HepG2 (cell line): ENCODE data around the gene RCBTB1. TPM values are rescaled to one million over a fixed set of nuclear protein-coding genes. Genes with fewer than 3 reads are reported as not detected.

Experiments used
- ATAC-seq: fragments of 200-7000 bp; cut with Tn5 transposase; 3 replicates; pipeline ENCODE4 v1.9.1; 2020; ENCODE audit warnings: mild to moderate bottlenecking, moderate library complexity
- BruUV-seq: library from RNA; stranded (reverse); fragments of 400-500 nt; replicated peaks from 2 replicates; lab custom pipeline; 2021; lab: Mats Ljungman, UMichigan
- CTCF ChIA-PET: fragments of 300-600 bp; formaldehyde crosslinking; extraction: SDS; loops from one replicate; lab custom pipeline; 2021; ENCODE audit warnings: low total read pairs, inconsistent platforms, low intra/inter-chr PET ratio; lab: Yijun Ruan, JAX
- POLR2A ChIA-PET: fragments of 350-600 bp; sonication (Branson Sonifier 250); formaldehyde crosslinking; loops from one replicate; lab custom pipeline; 2020; ENCODE audit warnings: antibody characterized with exemption, inconsistent platforms; lab: Yijun Ruan, JAX
- DNase-seq: peaks from one replicate; pipeline ENCODE4 v3.0.0-alpha.2; 2015; ENCODE audit warnings: low spot score
- FAIRE-seq: peaks from 3 replicates; lab custom pipeline; 2011; peaks lifted over from hg19 to GRCh38; lab: Jason Lieb, UNC
- H2AFZ ChIP-seq: one replicate; pipeline ENCODE4 v1.6.1; 2011; ENCODE audit warnings: low read length, inconsistent platforms
- H3K27ac ChIP-seq: fragments of 300-600 bp; 3 replicates; pipeline ENCODE4 v1.8.0; 2011; ENCODE audit warnings: mixed run types, mild to moderate bottlenecking, mixed read lengths, low read length, inconsistent platforms; ENCODE audit not compliant: insufficient read depth; ENCODE audit errors: extremely low read length
- H3K27me3 ChIP-seq, 2 experiments: fragments of 200-600 bp in 1 of 2; 2 replicates in 1 of 2; 3 replicates in 1 of 2; pipeline versions ENCODE4 v1.6.0 to v1.8.0; 2011; ENCODE audit warnings: low read length in 2 of 2, mild to moderate bottlenecking in 2 of 2, moderate library complexity in 2 of 2, inconsistent platforms in 1 of 2; ENCODE audit not compliant: insufficient read depth in 2 of 2, control insufficient read depth in 1 of 2
- H3K36me3 ChIP-seq, 2 experiments: fragments of 200-600 bp in 1 of 2; replicated peaks in 1 of 2; 2 replicates in 1 of 2; 3 replicates in 1 of 2; pipeline versions ENCODE4 v1.5.1 to v1.8.0; 2011; ENCODE audit warnings: low read length in 2 of 2, inconsistent platforms in 1 of 2; ENCODE audit not compliant: insufficient read depth in 2 of 2, control insufficient read depth in 1 of 2
- H3K4me1 ChIP-seq: 2 replicates; pipeline ENCODE4 v1.5.1; 2012; ENCODE audit warnings: low read length, inconsistent platforms; ENCODE audit not compliant: insufficient read depth
- H3K4me2 ChIP-seq: 2 replicates; pipeline ENCODE4 v1.6.0; 2011; ENCODE audit warnings: low read depth, low read length, inconsistent platforms
- H3K4me3 ChIP-seq, 3 experiments: fragments of 200-600 bp in 1 of 3; sonication (generic), shearing (Covaris generic) in 1 of 3; replicated peaks in 1 of 3; 2 replicates each; pipeline ENCODE4 v1.5.1; 2011 to 2016; ENCODE audit warnings: low read length in 3 of 3, inconsistent platforms in 2 of 3, low read depth in 2 of 3, mild to moderate bottlenecking in 2 of 3, control low read depth in 1 of 3, mixed read lengths in 1 of 3; ENCODE audit not compliant: insufficient read depth in 1 of 3
- H3K79me2 ChIP-seq: one replicate; pipeline ENCODE4 v1.6.1; 2011; ENCODE audit warnings: low read length, inconsistent platforms; ENCODE audit not compliant: insufficient read depth
- H3K9ac ChIP-seq: 2 replicates; pipeline ENCODE4 v1.6.0; 2011; ENCODE audit warnings: mild to moderate bottlenecking, low read depth, low read length, inconsistent platforms; ENCODE audit not compliant: insufficient read depth
- H3K9me3 ChIP-seq: 2 replicates; pipeline ENCODE4 v1.5.1; 2012; ENCODE audit warnings: mild to moderate bottlenecking, low read length
- H4K20me1 ChIP-seq: 2 replicates; pipeline ENCODE4 v1.6.0; 2011; ENCODE audit warnings: inconsistent platforms, mild to moderate bottlenecking, low read length, moderate library complexity; ENCODE audit not compliant: insufficient read depth
- ATRX ChIP-seq: sonication (generic); formaldehyde crosslinking; IDR thresholded peaks from 2 replicates; pipeline ENCODE4 v1.4.0; 2020; ENCODE audit warnings: missing genetic modification reagents, borderline replicate concordance
- BRD4 ChIP-seq: sonication (generic); formaldehyde crosslinking; IDR thresholded peaks from 2 replicates; pipeline ENCODE4 v1.4.0; 2020; ENCODE audit warnings: missing genetic modification reagents
- CCAR2 ChIP-seq: fragments of 200-400 bp; formaldehyde crosslinking; optimal IDR thresholded peaks from 2 replicates; pipeline ENCODE3; 2018; ENCODE audit warnings: low read depth, mild to moderate bottlenecking, low read length, moderate library complexity
- IRF2 ChIP-seq: IDR thresholded peaks from 2 replicates; pipeline ENCODE4 v1.6.1; 2018; ENCODE audit warnings: missing genetic modification reagents, missing compliant biosample characterization
- MIXL1 ChIP-seq: IDR thresholded peaks from 2 replicates; pipeline ENCODE4 v1.6.1; 2016
- NFE2L1 ChIP-seq: sonication (generic); formaldehyde crosslinking; IDR thresholded peaks from 2 replicates; pipeline ENCODE4 v1.4.0; 2020; ENCODE audit warnings: missing genetic modification reagents, mild to moderate bottlenecking, borderline replicate concordance
- PAF1 ChIP-seq: IDR thresholded peaks from 2 replicates; pipeline ENCODE4 v1.6.1; 2016; ENCODE audit warnings: missing genetic modification reagents, missing compliant biosample characterization
- POLR2AphosphoS5 ChIP-seq: IDR thresholded peaks from 2 replicates; pipeline ENCODE4 v1.6.1; 2012; ENCODE audit warnings: low read depth, low read length
- RXRB ChIP-seq: IDR thresholded peaks from 2 replicates; pipeline ENCODE4 v1.6.1; 2016; ENCODE audit warnings: borderline replicate concordance, missing genetic modification reagents, missing compliant biosample characterization
- SAFB2 ChIP-seq: sonication (generic); formaldehyde crosslinking; IDR thresholded peaks from 2 replicates; pipeline ENCODE4 v1.5.1; 2020; ENCODE audit warnings: missing genetic modification reagents, low read depth, mild to moderate bottlenecking, borderline replicate concordance
- SP1 ChIP-seq, 2 experiments: fragments of 450-650 bp in 1 of 2; sonication (generic) in 1 of 2; formaldehyde crosslinking in 1 of 2; IDR thresholded peaks; 2 replicates each; pipeline versions ENCODE4 v1.4.0 to v1.6.1; 2016 to 2020; ENCODE audit warnings: missing genetic modification reagents in 1 of 2
- SSRP1 ChIP-seq: IDR thresholded peaks from 2 replicates; pipeline ENCODE4 v1.6.1; 2016; ENCODE audit warnings: control low read depth
- TCF7L2 ChIP-seq: IDR thresholded peaks from 2 replicates; pipeline ENCODE4 v1.6.1; 2011; ENCODE audit warnings: mild to moderate bottlenecking, low read depth, low read length, moderate library complexity
- TEAD3 ChIP-seq: optimal IDR thresholded peaks from 2 replicates; pipeline ENCODE3; 2016; ENCODE audit warnings: borderline replicate concordance
- ZBTB8A ChIP-seq: sonication (generic); formaldehyde crosslinking; IDR thresholded peaks from 2 replicates; pipeline ENCODE4 v1.4.0; 2020; ENCODE audit warnings: mild to moderate bottlenecking, low read depth, missing genetic modification reagents, borderline replicate concordance
- ZNF543 ChIP-seq: sonication (generic); formaldehyde crosslinking; IDR thresholded peaks from 2 replicates; pipeline ENCODE4 v1.4.0; 2020; ENCODE audit warnings: mild to moderate bottlenecking, missing genetic modification reagents
- WGBS: methylation state at CpG from one replicate; pipeline ENCODE4 v1.1.6; 2017; ENCODE audit warnings: low lambda C conversion rate; 5-methylcytosine and 5-hydroxymethylcytosine counted together
- in situ Hi-C: cut with HindIII; loops from 2 replicates; pipeline ENCODE4 v1.10.0; 2017; ENCODE audit warnings: low pct_unique_long_range_greater_than_20kb; ENCODE audit not compliant: extremely low pct_ligation_motif_present
- intact Hi-C: fragments of 100-400 bp; cut with micrococcal nuclease; formaldehyde crosslinking; loops from one replicate; pipeline ENCODE4 v1.10.0; 2022; ENCODE audit not compliant: unreplicated experiment
- polyA plus RNA-seq, 8 experiments: library from polyadenylated mRNA; depleted of rRNA in 3 of 8; stranded (reverse) in 7 of 8; unstranded in 1 of 8; fragments of >200 nt; fragmentation: Illumina TruSeq in 4 of 8; extraction: Trizol in 4 of 8; gene quantifications; 2 replicates each; pipeline versions ENCODE4 v1.2.1 to v1.2.3, GENCODE V29; 2011 to 2016; ENCODE audit warnings: low read depth in 4 of 8, missing spikeins in 1 of 8, mixed read lengths in 1 of 8; ENCODE audit not compliant: insufficient read depth in 1 of 8
- total RNA-seq, 5 experiments: library from RNA; depleted of rRNA; stranded (reverse); fragments of >200 nt; fragmentation: Illumina TruSeq; extraction: Trizol; gene quantifications; 2 replicates each; pipeline ENCODE4 v1.2.3, GENCODE V29; 2016; ENCODE audit warnings: low read depth in 1 of 5
- TF ChIP-seq, protein P1 (sequence below): fragments of 450-650 bp; IDR thresholded peaks from 2 replicates; pipeline ENCODE4 v1.6.1; 2016

Gene RCBTB1
- total and polyA plus RNA-seq, 2 of the 13 experiments (the other 11 are each of a cell fraction or from before 2014, with no cell fraction given): 13.4 to 21.6 TPM

DNA sequence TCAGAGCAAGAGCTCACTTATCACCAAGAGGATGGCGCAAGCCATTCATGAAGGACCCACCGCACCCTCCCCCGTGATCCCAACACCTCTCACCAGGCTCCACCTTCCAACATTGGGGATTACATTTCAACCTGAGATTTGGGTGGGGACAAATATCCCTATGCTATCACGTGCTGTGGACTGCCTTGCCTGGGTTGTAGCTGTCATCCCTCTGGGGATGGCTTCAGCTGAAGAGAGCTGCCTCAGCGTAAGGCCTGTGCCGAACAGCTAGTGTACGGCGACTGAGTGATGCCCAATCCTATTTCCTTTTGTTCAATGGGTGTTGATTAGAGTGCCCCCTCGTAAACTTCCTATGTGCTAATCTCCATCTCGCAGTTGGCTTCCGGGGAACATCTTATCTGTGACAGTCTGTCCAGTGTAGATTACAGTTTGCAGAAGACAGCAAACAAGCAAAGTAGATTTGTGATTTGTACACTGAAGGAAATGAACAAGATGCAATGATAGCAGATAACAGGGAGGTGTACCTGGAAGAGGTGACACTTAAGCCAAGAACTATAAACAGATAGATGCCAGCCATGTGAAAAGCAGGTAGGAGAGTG lies 11.8 kb upstream of the RCBTB1 start (continued):
- TF ChIP-seq SAFB2 (no peak), POLR2AphosphoS5 (no peak), ATRX (CRISPR knock-in tag) (no peak), SP1 (IDR thresholded peaks at IDR 0.05) (no peak), SP1 (CRISPR knock-in tag; IDR thresholded peaks at IDR 0.05) (no peak), TCF7L2 (no peak), SSRP1 (CRISPR knock-in tag) (no peak), NFE2L1 (CRISPR knock-in tag) (no peak), CCAR2 (no peak), TEAD3 (CRISPR knock-in tag) (no peak)

DNA sequence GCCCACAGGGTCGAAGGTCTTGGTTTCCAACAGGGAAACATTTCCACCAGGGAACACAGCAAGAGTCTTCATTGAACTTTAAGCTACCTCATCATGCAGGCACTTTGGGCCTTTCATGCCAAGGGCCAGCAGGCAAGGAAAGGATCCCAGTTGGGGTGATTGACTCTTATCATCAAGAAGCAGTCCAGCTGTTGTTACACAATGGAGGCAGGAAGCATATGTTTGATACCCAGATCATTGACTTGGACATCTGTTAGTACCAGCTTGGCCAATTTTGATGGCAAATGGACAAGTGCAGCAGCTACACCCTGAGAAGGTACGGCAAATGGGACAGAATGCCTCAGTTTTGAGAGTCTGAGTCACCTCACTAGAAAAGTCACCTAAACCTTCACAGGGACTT lies 10.9 kb upstream of the RCBTB1 start:
- no peak for FAIRE-seq

More for the DNA sequence above, 10.9 kb upstream of the RCBTB1 start:
- no peak for DNase-seq
- no peak overlapping the region for H3K27ac ChIP-seq
- peaks cover 29% of the 10 kb centered on the region for H3K4me1 ChIP-seq
- H3K27me3 ChIP-seq: no peaks in the 10 kb centered on the region; a peak in 1 of 5 replicates
- BruUV-seq: no TSS peak
- in situ Hi-C loops (no loop called here), intact Hi-C loops (no loop called here)
- TF ChIP-seq IRF2 (CRISPR knock-in tag) (no peak), ZNF543 (CRISPR knock-in tag) (no peak), BRD4 (CRISPR knock-in tag) (no peak), ZBTB8A (CRISPR knock-in tag) (no peak), RXRB (CRISPR knock-in tag) (no peak), MIXL1 (CRISPR knock-in tag) (no peak), PAF1 (no peak)
- TF ChIP-seq, protein P1, sequence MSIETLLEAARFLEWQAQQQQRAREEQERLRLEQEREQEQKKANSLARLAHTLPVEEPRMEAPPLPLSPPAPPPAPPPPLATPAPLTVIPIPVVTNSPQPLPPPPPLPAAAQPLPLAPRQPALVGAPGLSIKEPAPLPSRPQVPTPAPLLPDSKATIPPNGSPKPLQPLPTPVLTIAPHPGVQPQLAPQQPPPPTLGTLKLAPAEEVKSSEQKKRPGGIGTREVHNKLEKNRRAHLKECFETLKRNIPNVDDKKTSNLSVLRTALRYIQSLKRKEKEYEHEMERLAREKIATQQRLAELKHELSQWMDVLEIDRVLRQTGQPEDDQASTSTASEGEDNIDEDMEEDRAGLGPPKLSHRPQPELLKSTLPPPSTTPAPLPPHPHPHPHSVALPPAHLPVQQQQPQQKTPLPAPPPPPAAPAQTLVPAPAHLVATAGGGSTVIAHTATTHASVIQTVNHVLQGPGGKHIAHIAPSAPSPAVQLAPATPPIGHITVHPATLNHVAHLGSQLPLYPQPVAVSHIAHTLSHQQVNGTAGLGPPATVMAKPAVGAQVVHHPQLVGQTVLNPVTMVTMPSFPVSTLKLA: no peak
- no peak overlapping the region for H3K4me2 ChIP-seq
- ATAC-seq: no peak
- CTCF ChIA-PET: no interaction called here
- H3K9me3 ChIP-seq: no peaks in the 10 kb centered on the region
- H3K9ac ChIP-seq: no peak overlapping the region
- 32% methylated on average over 2 of the region's 2 CpGs for WGBS
- POLR2A ChIA-PET: interaction anchor here (0.8 to 1.0 kb wide), 2 partner anchors 10 to 130 kb away, joined by 3 read pairs; no protein-coding TSS in a partner anchor
- no peak overlapping the region for H2AFZ ChIP-seq
- no peaks in the 10 kb centered on the region for H3K36me3 ChIP-seq
- no peaks in the 10 kb centered on the region for H3K79me2 ChIP-seq
- no peak overlapping the region for H3K4me3 ChIP-seq
- no peaks in the 10 kb centered on the region for H4K20me1 ChIP-seq
